H1 (cell line): ENCODE measurements around the gene LYPD1. TPM values are rescaled to one million over a fixed set of nuclear protein-coding genes. Genes with fewer than 3 reads are reported as not detected.

Experiments
- CTCF ChIA-PET: fragments of 300-600 bp; sonication (Branson Sonifier 250); formaldehyde crosslinking; loops from one replicate; lab custom pipeline; 2021; ENCODE audit not compliant: partially characterized antibody; lab: Charles Lee
- POLR2A ChIA-PET: fragments of 300-600 bp; sonication (Branson Sonifier 250); formaldehyde crosslinking; loops from one replicate; lab custom pipeline; 2021; ENCODE audit warnings: inconsistent platforms; ENCODE audit not compliant: partially characterized antibody; lab: Charles Lee
- DNase-seq, 2 experiments: peaks; one replicate each; pipeline versions ENCODE4 v3.0.0 to v3.0.0-alpha.2; 2010 to 2022; ENCODE audit warnings: low spot score in 2 of 2, low read depth in 1 of 2, mixed read lengths in 1 of 2
- FAIRE-seq: peaks from 2 replicates; lab custom pipeline; 2011; peaks lifted over from hg19 to GRCh38; lab: Jason Lieb, UNC
- H2AFZ ChIP-seq: 2 replicates; pipeline ENCODE4 v1.8.1; 2012; ENCODE audit warnings: low read length, inconsistent platforms
- H2AK5ac ChIP-seq: 2 replicates; pipeline ENCODE4 v1.6.1; 2013; ENCODE audit warnings: low read depth, low read length
- H2BK120ac ChIP-seq: replicated peaks from 2 replicates; pipeline ENCODE3; 2013; ENCODE audit warnings: low read depth, low read length, inconsistent platforms
- H2BK12ac ChIP-seq: 2 replicates; pipeline ENCODE4 v1.6.1; 2013; ENCODE audit warnings: low read depth, low read length
- H2BK15ac ChIP-seq: 2 replicates; pipeline ENCODE4 v1.6.1; 2013; ENCODE audit warnings: low read length
- H2BK20ac ChIP-seq: 2 replicates; pipeline ENCODE4 v1.6.1; 2013; ENCODE audit warnings: low read length
- H2BK5ac ChIP-seq: 2 replicates; pipeline ENCODE4 v1.6.1; 2013; ENCODE audit warnings: low read depth, low read length
- H3K14ac ChIP-seq: 2 replicates; pipeline ENCODE4 v1.6.1; 2013; ENCODE audit warnings: inconsistent platforms; ENCODE audit not compliant: insufficient read length
- H3K18ac ChIP-seq: 2 replicates; pipeline ENCODE4 v1.6.1; 2013; ENCODE audit warnings: low read length; ENCODE audit errors: extremely low read depth
- H3K23ac ChIP-seq: 2 replicates; pipeline ENCODE4 v1.6.1; 2013; ENCODE audit warnings: inconsistent platforms; ENCODE audit not compliant: insufficient read length
- H3K23me2 ChIP-seq: 2 replicates; pipeline ENCODE4 v1.6.1; 2013; ENCODE audit warnings: low read depth, low read length
- H3K27ac ChIP-seq: 2 replicates; pipeline ENCODE4 v1.6.1; 2011; ENCODE audit warnings: low read depth, low read length, inconsistent platforms
- H3K27me3 ChIP-seq, 4 experiments: replicated peaks in 1 of 4; 1 replicate in 1 of 4; 2 replicates in 3 of 4; pipeline versions ENCODE4 v1.6.1 to v1.8.1; 2011 to 2013; ENCODE audit warnings: low read length in 3 of 4, mild to moderate bottlenecking in 3 of 4, inconsistent platforms in 2 of 4, mixed read lengths in 2 of 4, moderate library complexity in 1 of 4; ENCODE audit not compliant: control insufficient read depth in 3 of 4, insufficient read depth in 3 of 4; ENCODE audit errors: extremely low read depth in 1 of 4
- H3K36me3 ChIP-seq, 4 experiments: 2 replicates each; pipeline versions ENCODE4 v1.6.1 to v1.8.1; 2011 to 2013; ENCODE audit warnings: mild to moderate bottlenecking in 4 of 4, low read length in 3 of 4, moderate library complexity in 2 of 4, control low read depth in 1 of 4, inconsistent platforms in 1 of 4; ENCODE audit not compliant: insufficient read depth in 4 of 4, control insufficient read depth in 2 of 4
- H3K4ac ChIP-seq: replicated peaks from 2 replicates; pipeline ENCODE3; 2013; ENCODE audit warnings: low read length, low read depth, mixed read lengths, inconsistent platforms; ENCODE audit not compliant: insufficient read length
- H3K4me1 ChIP-seq, 4 experiments: replicated peaks in 1 of 4; 1 replicate in 1 of 4; 2 replicates in 3 of 4; pipeline versions ENCODE4 v1.6.1 to v1.8.1; 2011 to 2013; ENCODE audit warnings: low read length in 3 of 4, inconsistent platforms in 2 of 4, mixed read lengths in 1 of 4; ENCODE audit not compliant: insufficient read depth in 4 of 4, control insufficient read depth in 3 of 4
- H3K4me2 ChIP-seq, 2 experiments: 2 replicates each; pipeline versions ENCODE4 v1.6.1 to v1.8.1; 2011 to 2013; ENCODE audit warnings: low read depth in 2 of 2, low read length in 2 of 2, control low read depth in 1 of 2, inconsistent platforms in 1 of 2, mild to moderate bottlenecking in 1 of 2; ENCODE audit not compliant: insufficient read depth in 1 of 2
- H3K4me3 ChIP-seq, 4 experiments: fragments of 200-600, 300-600 bp in 1 of 4; sonication (generic), shearing (Covaris generic), sonication (Bioruptor Twin) in 1 of 4; 2 replicates each; pipeline versions ENCODE4 v1.5.1 to v1.8.1; 2011 to 2016; ENCODE audit warnings: low read length in 4 of 4, low read depth in 3 of 4, control low read depth in 2 of 4, inconsistent platforms in 2 of 4, mild to moderate bottlenecking in 2 of 4, mixed read lengths in 1 of 4, moderate library complexity in 1 of 4; ENCODE audit not compliant: insufficient read depth in 2 of 4; ENCODE audit errors: extremely low read depth in 1 of 4
- H3K56ac ChIP-seq: replicated peaks from 2 replicates; pipeline ENCODE3; 2013; ENCODE audit warnings: low read depth, mild to moderate bottlenecking, mixed read lengths, low read length, inconsistent platforms; ENCODE audit not compliant: insufficient read length
- H3K79me1 ChIP-seq: 2 replicates; pipeline ENCODE4 v1.6.1; 2013; ENCODE audit warnings: low read depth, low read length, control low read depth
- H3K79me2 ChIP-seq, 2 experiments: 2 replicates each; pipeline versions ENCODE4 v1.6.1 to v1.8.1; 2012 to 2013; ENCODE audit warnings: low read length in 2 of 2, mild to moderate bottlenecking in 2 of 2, inconsistent platforms in 1 of 2; ENCODE audit not compliant: insufficient read depth in 2 of 2, control insufficient read depth in 1 of 2
- H3K9ac ChIP-seq, 4 experiments: replicated peaks in 1 of 4; 1 replicate in 1 of 4; 2 replicates in 3 of 4; pipeline versions ENCODE4 v1.6.1 to v1.8.1; 2011 to 2013; ENCODE audit warnings: low read depth in 3 of 4, low read length in 3 of 4, control low read depth in 2 of 4, mild to moderate bottlenecking in 2 of 4, moderate library complexity in 2 of 4, inconsistent platforms in 1 of 4; ENCODE audit errors: extremely low read depth in 1 of 4
- H3K9me3 ChIP-seq, 2 experiments: 2 replicates each; pipeline versions ENCODE4 v1.6.1 to v1.8.1; 2012 to 2013; ENCODE audit warnings: mild to moderate bottlenecking in 2 of 2, moderate library complexity in 2 of 2, control low read depth in 1 of 2, inconsistent platforms in 1 of 2, low read depth in 1 of 2, low read length in 1 of 2, mixed read lengths in 1 of 2; ENCODE audit not compliant: insufficient read depth in 2 of 2
- H4K20me1 ChIP-seq, 2 experiments: replicated peaks in 1 of 2; 2 replicates each; pipeline versions ENCODE3 to v1.8.1; 2011 to 2013; ENCODE audit warnings: inconsistent platforms in 2 of 2, low read length in 2 of 2, mild to moderate bottlenecking in 1 of 2; ENCODE audit not compliant: insufficient read depth in 2 of 2, control insufficient read depth in 1 of 2
- H4K5ac ChIP-seq: 2 replicates; pipeline ENCODE4 v1.6.1; 2013; ENCODE audit warnings: low read length, low read depth, mixed read lengths, inconsistent platforms; ENCODE audit not compliant: insufficient read length
- H4K8ac ChIP-seq: 2 replicates; pipeline ENCODE4 v1.8.0; 2013; ENCODE audit warnings: mild to moderate bottlenecking, moderate library complexity, low read length, inconsistent platforms; ENCODE audit not compliant: insufficient read depth; ENCODE audit errors: extremely low read depth
- H4K91ac ChIP-seq: replicated peaks from 2 replicates; pipeline ENCODE3; 2013; ENCODE audit warnings: low read length, mixed read lengths, inconsistent platforms; ENCODE audit not compliant: insufficient read length
- CHD2 ChIP-seq: IDR thresholded peaks from 2 replicates; pipeline ENCODE4 v1.6.1; 2012; ENCODE audit warnings: low read length, improper control_type of control experiment
- FOSL1 ChIP-seq: IDR thresholded peaks from 2 replicates; pipeline ENCODE4 v1.6.1; 2011; ENCODE audit warnings: mild to moderate bottlenecking, low read depth, low read length, moderate library complexity; ENCODE audit not compliant: insufficient read depth
- GTF2F1 ChIP-seq: IDR thresholded peaks from 2 replicates; pipeline ENCODE4 v1.6.1; 2012; ENCODE audit warnings: low read depth, low read length, improper control_type of control experiment, borderline replicate concordance
- JUN ChIP-seq: IDR thresholded peaks from 2 replicates; pipeline ENCODE4 v1.6.1; 2011; ENCODE audit warnings: low read depth, mild to moderate bottlenecking, improper control_type of control experiment, low read length
- RBBP5 ChIP-seq: IDR thresholded peaks from 2 replicates; pipeline ENCODE4 v1.7.1; 2012; ENCODE audit warnings: low read depth, mild to moderate bottlenecking, inconsistent platforms, low read length, moderate library complexity, borderline replicate concordance
- RFX5 ChIP-seq: IDR thresholded peaks from 2 replicates; pipeline ENCODE4 v1.6.1; 2011; ENCODE audit warnings: low read depth, low read length, improper control_type of control experiment, borderline replicate concordance
- SIX5 ChIP-seq: IDR thresholded peaks from 2 replicates; pipeline ENCODE4 v1.6.1; 2011; ENCODE audit warnings: mild to moderate bottlenecking, low read depth, low read length
- WGBS, 2 experiments: shearing (Covaris generic) in 1 of 2; methylation state at CpG; one replicate each; pipeline versions ENCODE4 v1.1.6 to v1.1.7; 2013 to 2015; ENCODE audit warnings: low lambda C conversion rate in 2 of 2, mixed read lengths in 2 of 2, inconsistent platforms in 1 of 2, low coverage in 1 of 2, missing lambda C conversion rate in 1 of 2; ENCODE audit not compliant: insufficient replicate concordance in 2 of 2, insufficient coverage in 1 of 2, insufficient read length in 1 of 2; ENCODE audit errors: extremely low coverage in 1 of 2, missing lambda C conversion rate in 1 of 2; 5-methylcytosine and 5-hydroxymethylcytosine counted together
- polyA plus RNA-seq, 7 experiments: library from polyadenylated mRNA; depleted of rRNA in 3 of 7; stranded (reverse) in 5 of 7; unstranded in 2 of 7; fragments of >200 nt in 5 of 7; fragments of 200-250 nt in 2 of 7; gene quantifications; 1 replicate in 5 of 7; 2 replicates in 1 of 7; 4 replicates in 1 of 7; pipeline versions ENCODE4 v1.2.1 to v1.2.3, GENCODE V29; 2011 to 2013; ENCODE audit warnings: missing spikeins in 2 of 7, mixed read lengths in 2 of 7
- total RNA-seq: library from RNA; stranded (reverse); fragmentation: NEBNext Ultra II Directional; extraction: Animal tissue kit (Norgen Biotek cat#: 25700); gene quantifications from 2 replicates; pipeline ENCODE4 v1.2.1, GENCODE V29; 2021

The LYPD1 gene
- total and polyA plus RNA-seq, 2 of the 8 experiments (the other 6 are each of a cell fraction or from before 2014, with no cell fraction given) = 1.9 to 2.7 TPM

DNA sequence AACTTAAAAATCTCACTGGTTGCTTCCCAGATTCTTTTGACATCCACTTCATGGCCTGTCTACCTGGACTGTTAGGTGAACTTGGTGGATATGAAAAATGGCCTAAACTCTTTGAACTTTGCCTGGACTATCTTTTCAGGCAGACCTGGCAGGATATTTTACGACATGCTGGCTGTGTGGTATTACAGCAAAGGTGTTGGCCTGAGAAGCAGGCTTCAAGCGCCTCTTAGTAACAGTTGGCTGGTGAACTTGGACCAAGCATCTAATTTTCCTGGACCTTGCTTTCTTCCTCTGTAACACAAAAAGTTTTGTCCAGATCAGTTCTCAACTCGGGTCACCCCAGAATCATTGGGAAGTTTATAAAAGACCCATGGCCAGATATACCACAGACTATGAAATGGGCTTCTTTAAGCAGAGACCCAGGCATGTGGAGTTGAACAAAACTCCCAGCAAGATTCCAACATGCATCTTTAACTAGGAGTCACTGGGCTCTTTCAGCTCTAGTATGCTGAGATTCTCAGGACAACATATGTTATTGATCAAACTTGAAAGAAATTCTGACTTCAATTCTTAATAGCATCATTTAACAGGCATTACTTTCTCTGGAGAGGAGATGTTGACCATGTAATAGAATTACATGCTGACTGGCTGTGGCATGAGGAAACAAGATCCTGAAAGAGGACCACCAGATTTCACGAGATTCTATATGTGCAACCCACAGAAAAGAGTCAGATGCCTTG lies 4.4 kb downstream of the LYPD1 start:
- FAIRE-seq = no peak
- ChIA-PET CTCF (interaction anchor here (2.1 to 4.9 kb wide), 2 partner anchors 8 to 14 kb away, joined by 7 to 45 read pairs; no protein-coding TSS in a partner anchor), POLR2A (no interaction called here)

More for the DNA sequence above, 4.4 kb downstream of the LYPD1 start:
- H3K27ac ChIP-seq = no peak overlapping the region
- H2BK20ac ChIP-seq = no peak overlapping the region
- H3K9ac ChIP-seq = no peak overlapping the region
- DNase-seq = no peak
- H3K23me2 ChIP-seq = peaks cover 17% of the 10 kb centered on the region
- H2BK120ac ChIP-seq = no peak overlapping the region
- no peak overlapping the region for H3K23ac ChIP-seq
- no peak overlapping the region for H3K4ac ChIP-seq
- peaks cover 0 to 2% of the 10 kb centered on the region in 2 experiments for H4K20me1 ChIP-seq
- H4K5ac ChIP-seq = no peak overlapping the region
- H3K79me2 ChIP-seq = no peaks in the 10 kb centered on the region
- H4K91ac ChIP-seq = no peak overlapping the region
- H3K79me1 ChIP-seq = no peaks in the 10 kb centered on the region
- 93% methylated on average over 4 of the region's 4 CpGs; no CpG with 5 or more reads in 1 of the 2 experiments for WGBS, 2 experiments
- TF ChIP-seq SIX5 (no peak), GTF2F1 (no peak), CHD2 (no peak), JUN (no peak), RFX5 (no peak), FOSL1 (no peak), RBBP5 (no peak)
- no peak overlapping the region for H4K8ac ChIP-seq
- no peak overlapping the region for H2BK12ac ChIP-seq
- H3K4me2 ChIP-seq = no peak overlapping the region
- H3K36me3 ChIP-seq = no peaks in the 10 kb centered on the region
- H2AFZ ChIP-seq = no peak overlapping the region
- H3K56ac ChIP-seq = no peak overlapping the region
- H3K4me3 ChIP-seq = no peak overlapping the region
- H2BK5ac ChIP-seq = no peak overlapping the region
- H3K9me3 ChIP-seq = no peaks in the 10 kb centered on the region
- H3K4me1 ChIP-seq = peaks cover 0 to 9% (median 2%) of the 10 kb centered on the region in 4 experiments; a peak in 5 of 7 replicates
- H2AK5ac ChIP-seq = no peak overlapping the region
- H2BK15ac ChIP-seq = no peak overlapping the region
- no peak overlapping the region for H3K18ac ChIP-seq
- H3K14ac ChIP-seq = no peak overlapping the region
- peaks cover 14 to 37% (median 33%) of the 10 kb centered on the region in 4 experiments for H3K27me3 ChIP-seq
